Germinal center (tissue), 1 donor: Measurements from ENCODE around the gene TTC9B.
"Not testable (repeated sequence)": the region's sequence is repeated elsewhere in the genome, so short reads cannot be mapped to it uniquely, and the experiment has no call there.

Experiments used
- DNase-seq: peaks from one replicate; pipeline ENCODE4 v3.0.0; 2012; ENCODE audit warnings: mixed read lengths, low spot score

Gene TTC9B

DNA sequence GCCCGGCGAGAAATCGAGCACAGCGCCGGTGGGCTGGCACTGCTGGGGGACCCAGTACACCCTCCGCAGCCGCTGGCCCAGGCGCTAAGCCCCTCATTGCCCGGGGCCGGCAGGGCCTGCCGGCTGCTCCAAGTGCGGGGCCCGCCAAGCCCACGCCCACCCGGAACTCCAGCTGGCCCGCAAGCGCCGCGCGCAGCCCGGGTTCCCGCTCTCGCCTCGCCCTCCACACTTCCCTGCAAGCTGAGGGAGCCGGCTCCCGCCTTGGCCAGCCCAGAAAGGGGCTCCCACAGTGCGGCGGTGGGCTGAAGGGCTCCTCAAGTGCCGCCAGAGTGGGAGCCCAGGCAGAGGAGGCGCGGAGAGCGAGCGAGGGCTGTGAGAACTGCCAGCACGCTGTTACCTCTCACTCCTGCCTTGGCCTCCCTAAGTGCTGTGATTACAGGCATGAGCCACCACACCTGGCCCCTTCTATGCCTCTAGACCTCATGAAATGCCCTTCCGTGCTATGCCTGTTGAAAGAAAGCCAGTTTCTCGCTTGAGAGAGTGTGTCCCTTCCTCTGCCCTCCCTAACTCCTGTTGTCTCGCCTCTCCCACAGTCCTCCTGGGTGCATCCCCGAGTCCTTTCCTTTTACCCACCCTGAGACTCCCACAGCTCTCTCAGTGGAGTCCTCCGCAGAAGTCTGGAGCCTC lies 47.7 kb downstream of the TTC9B start:
- not testable (repeated sequence) for DNase-seq

DNA sequence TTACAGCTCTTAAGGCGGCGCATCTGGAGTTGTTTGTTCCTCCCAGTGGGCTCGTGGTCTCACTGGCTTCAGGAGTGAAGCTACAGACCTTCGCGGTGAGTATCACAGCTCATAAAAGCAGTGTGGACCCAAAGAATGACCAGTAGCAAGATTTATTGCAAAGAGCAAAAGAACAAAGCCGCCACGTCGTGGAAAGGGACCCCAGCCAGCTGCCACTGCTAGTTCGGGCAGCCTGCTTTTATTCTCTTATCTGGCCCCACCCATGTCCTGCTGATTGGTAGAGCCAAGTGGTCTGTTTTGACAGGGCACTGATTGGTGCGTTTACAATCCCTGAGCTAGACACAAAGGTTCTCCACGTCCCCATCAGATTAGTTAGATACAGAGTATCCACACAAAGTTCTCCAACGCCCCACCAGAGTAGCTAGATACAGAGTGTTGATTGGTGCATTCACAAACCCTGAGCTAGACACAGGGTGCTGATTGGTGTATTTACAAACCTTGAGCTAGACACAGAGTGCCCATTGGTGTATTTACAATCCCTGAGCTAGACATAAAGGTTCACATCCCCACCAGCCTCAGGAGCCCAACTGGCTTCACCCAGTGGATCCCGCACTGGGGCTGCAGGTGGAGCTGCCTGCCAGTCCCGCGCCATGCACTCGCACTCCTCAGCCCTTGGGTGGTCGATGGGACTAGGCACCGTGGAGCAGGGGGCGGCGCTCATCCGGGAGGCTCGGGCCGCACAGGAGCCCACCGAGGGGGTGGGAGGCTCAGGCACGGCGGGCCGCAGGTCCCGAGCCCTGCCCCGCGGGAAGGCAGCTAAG lies 48.5 kb downstream of the TTC9B start:
- not testable (repeated sequence) for DNase-seq
